HepG2 (cell line): ENCODE measurements around the gene CDC14B. TPM values are rescaled to one million over a fixed set of nuclear protein-coding genes. Genes with fewer than 3 reads are reported as not detected.

Source experiments
- FUBP1 ChIP-seq: sonication (generic); formaldehyde crosslinking; IDR thresholded peaks from 2 replicates; pipeline ENCODE4 v1.5.1; 2020; ENCODE audit warnings: missing genetic modification reagents, mild to moderate bottlenecking, borderline replicate concordance
- LRRFIP1 ChIP-seq: sonication (generic); formaldehyde crosslinking; conservative IDR thresholded peaks from 2 replicates; pipeline ENCODE4 v1.4.0; 2020; ENCODE audit warnings: missing genetic modification reagents
- MED13 ChIP-seq: sonication (generic); formaldehyde crosslinking; IDR thresholded peaks from 2 replicates; pipeline ENCODE4 v1.5.0; 2020; ENCODE audit warnings: missing genetic modification reagents
- NCOA2 ChIP-seq: sonication (generic); formaldehyde crosslinking; IDR thresholded peaks from 2 replicates; pipeline ENCODE4 v1.8.0; 2022; ENCODE audit warnings: inconsistent platforms
- NFYB ChIP-seq: sonication (generic); formaldehyde crosslinking; IDR thresholded peaks from 2 replicates; pipeline ENCODE4 v1.4.0; 2020; ENCODE audit warnings: missing genetic modification reagents
- POLR2A ChIP-seq, 2 experiments: IDR thresholded peaks; 2 replicates each; pipeline ENCODE4 v1.6.1; 2011; ENCODE audit warnings: low read depth in 2 of 2, low read length in 2 of 2, mild to moderate bottlenecking in 1 of 2, moderate library complexity in 1 of 2; ENCODE audit not compliant: insufficient read depth in 1 of 2
- TARDBP ChIP-seq: sonication (generic); formaldehyde crosslinking; IDR thresholded peaks from 2 replicates; pipeline ENCODE4 v1.8.0; 2022; ENCODE audit warnings: mild to moderate bottlenecking, missing genetic modification reagents
- ZFP1 ChIP-seq: IDR thresholded peaks from 2 replicates; pipeline ENCODE4 v1.6.1; 2016
- ZNF234 ChIP-seq: sonication (generic); formaldehyde crosslinking; conservative IDR thresholded peaks from 2 replicates; pipeline ENCODE4 v1.5.1; 2020; ENCODE audit warnings: mild to moderate bottlenecking, missing genetic modification reagents
- ZNF331 ChIP-seq: sonication (generic); formaldehyde crosslinking; IDR thresholded peaks from 2 replicates; pipeline ENCODE4 v1.4.0; 2020; ENCODE audit warnings: missing genetic modification reagents
- ZNF552 ChIP-seq: sonication (generic); formaldehyde crosslinking; IDR thresholded peaks from 2 replicates; pipeline ENCODE4 v1.9.0; 2022; ENCODE audit warnings: missing genetic modification reagents, mild to moderate bottlenecking, borderline replicate concordance
- ZNF574 ChIP-seq: sonication (generic); formaldehyde crosslinking; IDR thresholded peaks from 2 replicates; pipeline ENCODE4 v1.4.0; 2020; ENCODE audit warnings: missing genetic modification reagents
- ZNF589 ChIP-seq: sonication (generic); formaldehyde crosslinking; conservative IDR thresholded peaks from 2 replicates; pipeline ENCODE4 v1.8.0; 2022; ENCODE audit warnings: mild to moderate bottlenecking, moderate library complexity, missing genetic modification reagents
- ZNF879 ChIP-seq: sonication (generic); formaldehyde crosslinking; IDR thresholded peaks from 2 replicates; pipeline ENCODE4 v1.8.1; 2023; ENCODE audit warnings: missing genetic modification reagents
- ZZZ3 ChIP-seq: sonication (generic); formaldehyde crosslinking; IDR thresholded peaks from 2 replicates; pipeline ENCODE4 v1.4.0; 2020; ENCODE audit warnings: missing genetic modification reagents, mild to moderate bottlenecking, borderline replicate concordance
- polyA plus RNA-seq, 8 experiments: library from polyadenylated mRNA; depleted of rRNA in 3 of 8; stranded (reverse) in 7 of 8; unstranded in 1 of 8; fragments of >200 nt; fragmentation: Illumina TruSeq in 4 of 8; extraction: Trizol in 4 of 8; gene quantifications; 2 replicates each; pipeline versions ENCODE4 v1.2.1 to v1.2.3, GENCODE V29; 2011 to 2016; ENCODE audit warnings: low read depth in 4 of 8, missing spikeins in 1 of 8, mixed read lengths in 1 of 8; ENCODE audit not compliant: insufficient read depth in 1 of 8
- total RNA-seq, 5 experiments: library from RNA; depleted of rRNA; stranded (reverse); fragments of >200 nt; fragmentation: Illumina TruSeq; extraction: Trizol; gene quantifications; 2 replicates each; pipeline ENCODE4 v1.2.3, GENCODE V29; 2016; ENCODE audit warnings: low read depth in 1 of 5
- TF ChIP-seq, protein P1 (sequence below): fragments of 450-650 bp; IDR thresholded peaks from 2 replicates; pipeline ENCODE4 v1.6.1; 2017
- TF ChIP-seq, protein P2 (sequence below): IDR thresholded peaks from 2 replicates; pipeline ENCODE4 v1.6.1; 2018; ENCODE audit warnings: missing genetic modification reagents
- TF ChIP-seq, protein P3 (sequence below): sonication (generic); formaldehyde crosslinking; IDR thresholded peaks from 2 replicates; pipeline ENCODE4 v1.4.0; 2020; ENCODE audit warnings: missing genetic modification reagents, borderline replicate concordance

Gene CDC14B
- total and polyA plus RNA-seq, 2 of the 13 experiments (the other 11 are each of a cell fraction or from before 2014, with no cell fraction given): 25.8 to 33.3 TPM

- no peak for TF ChIP-seq LRRFIP1 (CRISPR knock-in tag)
- TF ChIP-seq POLR2A (IDR thresholded peaks at IDR 0.05; ENCODE audit: insufficient read depth in 1 of 2, low read depth in 2 of 2, low read length in 2 of 2): peak in 1 of 2 experiments; percentile 28; a peak in 1 of 4 replicates
- TF ChIP-seq ZNF331 (CRISPR knock-in tag): no peak
- no peak for TF ChIP-seq ZFP1 (CRISPR knock-in tag)
- TF ChIP-seq ZNF234 (CRISPR knock-in tag): no peak
- TF ChIP-seq NFYB (CRISPR knock-in tag): no peak
- no peak for TF ChIP-seq FUBP1 (CRISPR knock-in tag)
- no peak for TF ChIP-seq ZZZ3 (CRISPR knock-in tag)
- TF ChIP-seq, protein P1, sequence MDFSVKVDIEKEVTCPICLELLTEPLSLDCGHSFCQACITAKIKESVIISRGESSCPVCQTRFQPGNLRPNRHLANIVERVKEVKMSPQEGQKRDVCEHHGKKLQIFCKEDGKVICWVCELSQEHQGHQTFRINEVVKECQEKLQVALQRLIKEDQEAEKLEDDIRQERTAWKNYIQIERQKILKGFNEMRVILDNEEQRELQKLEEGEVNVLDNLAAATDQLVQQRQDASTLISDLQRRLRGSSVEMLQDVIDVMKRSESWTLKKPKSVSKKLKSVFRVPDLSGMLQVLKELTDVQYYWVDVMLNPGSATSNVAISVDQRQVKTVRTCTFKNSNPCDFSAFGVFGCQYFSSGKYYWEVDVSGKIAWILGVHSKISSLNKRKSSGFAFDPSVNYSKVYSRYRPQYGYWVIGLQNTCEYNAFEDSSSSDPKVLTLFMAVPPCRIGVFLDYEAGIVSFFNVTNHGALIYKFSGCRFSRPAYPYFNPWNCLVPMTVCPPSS: no peak
- TF ChIP-seq TARDBP: 0 out of 2 replicates have a peak, but pooled peaks have one; percentile 34
- TF ChIP-seq ZNF589 (CRISPR knock-in tag): no peak
- TF ChIP-seq ZNF574 (CRISPR knock-in tag): no peak; the same call in 1 of the 2 replicates
- TF ChIP-seq MED13 (CRISPR knock-in tag): no peak
- TF ChIP-seq ZNF552 (CRISPR knock-in tag): no peak
- TF ChIP-seq, protein P2, sequence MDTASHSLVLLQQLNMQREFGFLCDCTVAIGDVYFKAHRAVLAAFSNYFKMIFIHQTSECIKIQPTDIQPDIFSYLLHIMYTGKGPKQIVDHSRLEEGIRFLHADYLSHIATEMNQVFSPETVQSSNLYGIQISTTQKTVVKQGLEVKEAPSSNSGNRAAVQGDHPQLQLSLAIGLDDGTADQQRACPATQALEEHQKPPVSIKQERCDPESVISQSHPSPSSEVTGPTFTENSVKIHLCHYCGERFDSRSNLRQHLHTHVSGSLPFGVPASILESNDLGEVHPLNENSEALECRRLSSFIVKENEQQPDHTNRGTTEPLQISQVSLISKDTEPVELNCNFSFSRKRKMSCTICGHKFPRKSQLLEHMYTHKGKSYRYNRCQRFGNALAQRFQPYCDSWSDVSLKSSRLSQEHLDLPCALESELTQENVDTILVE (CRISPR knock-in tag): no peak
- TF ChIP-seq, protein P3, sequence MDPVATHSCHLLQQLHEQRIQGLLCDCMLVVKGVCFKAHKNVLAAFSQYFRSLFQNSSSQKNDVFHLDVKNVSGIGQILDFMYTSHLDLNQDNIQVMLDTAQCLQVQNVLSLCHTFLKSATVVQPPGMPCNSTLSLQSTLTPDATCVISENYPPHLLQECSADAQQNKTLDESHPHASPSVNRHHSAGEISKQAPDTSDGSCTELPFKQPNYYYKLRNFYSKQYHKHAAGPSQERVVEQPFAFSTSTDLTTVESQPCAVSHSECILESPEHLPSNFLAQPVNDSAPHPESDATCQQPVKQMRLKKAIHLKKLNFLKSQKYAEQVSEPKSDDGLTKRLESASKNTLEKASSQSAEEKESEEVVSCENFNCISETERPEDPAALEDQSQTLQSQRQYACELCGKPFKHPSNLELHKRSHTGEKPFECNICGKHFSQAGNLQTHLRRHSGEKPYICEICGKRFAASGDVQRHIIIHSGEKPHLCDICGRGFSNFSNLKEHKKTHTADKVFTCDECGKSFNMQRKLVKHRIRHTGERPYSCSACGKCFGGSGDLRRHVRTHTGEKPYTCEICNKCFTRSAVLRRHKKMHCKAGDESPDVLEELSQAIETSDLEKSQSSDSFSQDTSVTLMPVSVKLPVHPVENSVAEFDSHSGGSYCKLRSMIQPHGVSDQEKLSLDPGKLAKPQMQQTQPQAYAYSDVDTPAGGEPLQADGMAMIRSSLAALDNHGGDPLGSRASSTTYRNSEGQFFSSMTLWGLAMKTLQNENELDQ (CRISPR knock-in tag): no peak
- no peak for TF ChIP-seq ZNF879 (CRISPR knock-in tag)
- no peak for TF ChIP-seq NCOA2 (CRISPR knock-in tag)
Observed at GRCh38 chr9:96654450-96655197, 35.0 kb upstream of the CDC14B start (continued).
